ENCODE measurements around the gene AMMECR1L.

DNA sequence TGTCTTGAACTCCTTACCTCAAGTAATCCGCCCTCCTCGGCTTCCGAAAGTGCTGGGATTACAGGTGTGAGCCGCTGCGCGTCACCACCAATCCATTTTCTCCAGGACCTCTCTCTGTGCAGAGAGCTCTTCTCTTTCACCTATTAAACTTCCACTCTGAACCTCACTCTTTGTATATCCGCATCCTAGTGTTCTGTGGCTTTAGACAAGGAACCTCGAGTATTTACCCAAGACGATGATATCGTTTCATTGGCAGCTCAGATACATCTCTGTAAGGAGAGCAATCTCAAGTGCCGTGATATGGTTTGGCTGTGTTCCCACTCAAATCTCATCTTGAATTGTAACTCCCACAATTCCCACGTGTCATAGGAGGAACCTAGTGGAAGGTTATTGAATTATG lies 59.7 kb downstream of the AMMECR1L start:
- TF ChIP-seq CTCF (conservative IDR thresholded peaks at IDR 0.05; ENCODE audit: low read depth, low read length) (no peak), EZH2 (IDR thresholded peaks at IDR 0.05; ENCODE audit: borderline replicate concordance, low read depth, low read length, poor library complexity, severe bottlenecking) (no peak)
